ENCODE data around the gene PPP1R14C.
A peak's percentile ranks its signal among the peaks of the same experiment; 100 is the strongest.

The PPP1R14C gene

GRCh38 chr6:150142670-150143515 lies at the start of gene PPP1R14C:
Gene PPP1R14C, plus strand, starts transcription at chr6:150143044. Its CDS starts 149 bp downstream, at chr6:150143193.
- no peak for DNase-seq (ENCODE audit: low read depth)
- H3K4me3 ChIP-seq (ENCODE audit: low read depth, low read length), result peak within 1 kb of the TSS; percentile 57
- TF ChIP-seq CTCF (IDR thresholded peaks at IDR 0.05; ENCODE audit: control insufficient read depth, extremely low read depth, insufficient read depth), result 0 out of 2 replicates have a peak, but pooled peaks have one; percentile 4

- TF ChIP-seq CTCF (IDR thresholded peaks at IDR 0.05; ENCODE audit: control insufficient read depth, extremely low read depth, insufficient read depth), result no peak
- DNase-seq (ENCODE audit: low read depth), result no peak
- H3K4me3 ChIP-seq (ENCODE audit: low read depth, low read length), result no peak overlapping the region
Observed at GRCh38 chr6:150093397-150093796, 49.4 kb upstream of the PPP1R14C start.

- no peak overlapping the region for H3K4me3 ChIP-seq (ENCODE audit: low read depth, low read length)
- DNase-seq (ENCODE audit: low read depth), result no peak
- TF ChIP-seq CTCF (IDR thresholded peaks at IDR 0.05; ENCODE audit: control insufficient read depth, extremely low read depth, insufficient read depth), result no peak
Observed at GRCh38 chr6:150098155-150098554, 44.7 kb upstream of the PPP1R14C start.

GRCh38 chr6:150099546-150099945 lies 43.3 kb upstream of the PPP1R14C start:
- H3K4me3 ChIP-seq (ENCODE audit: low read depth, low read length), result no peak overlapping the region
- TF ChIP-seq CTCF (IDR thresholded peaks at IDR 0.05; ENCODE audit: control insufficient read depth, extremely low read depth, insufficient read depth), result no peak
- DNase-seq (ENCODE audit: low read depth), result no peak

- TF ChIP-seq CTCF (IDR thresholded peaks at IDR 0.05; ENCODE audit: control insufficient read depth, extremely low read depth, insufficient read depth), result no peak
- H3K4me3 ChIP-seq (ENCODE audit: low read depth, low read length), result no peak overlapping the region
Observed at GRCh38 chr6:150099953-150100352, 42.9 kb upstream of the PPP1R14C start.

GRCh38 chr6:150100745-150101144 lies 42.1 kb upstream of the PPP1R14C start:
- no peak for TF ChIP-seq CTCF (IDR thresholded peaks at IDR 0.05; ENCODE audit: control insufficient read depth, extremely low read depth, insufficient read depth)
- DNase-seq (ENCODE audit: low read depth), result no peak
- no peak overlapping the region for H3K4me3 ChIP-seq (ENCODE audit: low read depth, low read length)

More at GRCh38 chr6:150099953-150100352, 42.9 kb upstream of the PPP1R14C start:
- DNase-seq (ENCODE audit: low read depth), result no peak
